HCT116 (cell line): Measurements from ENCODE around the gene HIRIP3. TPM values are rescaled to one million over a fixed set of nuclear protein-coding genes. Genes with fewer than 3 reads are reported as not detected.

Experiments used
- ATAC-seq: fragments of 200-7000 bp; cut with Tn5 transposase; 2 replicates; pipeline ENCODE4 v1.9.1; 2020; ENCODE audit warnings: mild to moderate bottlenecking, moderate library complexity
- BruUV-seq: library from RNA; stranded (reverse); fragments of 400-500 nt; replicated peaks from 2 replicates; lab custom pipeline; 2021; lab: Mats Ljungman, UMichigan
- CTCF ChIA-PET: fragments of 300-600 bp; sonication (Branson Sonifier 250); formaldehyde crosslinking; loops from one replicate; lab custom pipeline; 2021; ENCODE audit warnings: antibody characterized with exemption; lab: Charles Lee
- POLR2A ChIA-PET: fragments of 300-600, 350-600 bp; sonication (Branson Sonifier 250); formaldehyde crosslinking; loops from one replicate; lab custom pipeline; 2021; ENCODE audit warnings: antibody characterized with exemption; lab: Charles Lee
- RAD21 ChIA-PET, 2 experiments: fragments of 300-600 bp; sonication (Branson Sonifier 250); formaldehyde crosslinking; loops; one replicate each; lab custom pipeline; 2023; ENCODE audit warnings: low total read pairs in 2 of 2; ENCODE audit not compliant: uncharacterized antibody in 2 of 2, unreplicated experiment in 2 of 2, low non-redundant PET in 1 of 2; lab: Charles Lee
- DNase-seq: peaks from one replicate; pipeline ENCODE4 v3.0.0-alpha.2; 2010; ENCODE audit warnings: low read depth, low spot score
- H2AFZ ChIP-seq: fragments of 200-600 bp; shearing (Covaris generic), sonication (generic); 2 replicates; pipeline ENCODE4 v1.6.1; 2017; ENCODE audit warnings: low read depth, mixed run types, mixed read lengths, antibody characterized with exemption, low read length; ENCODE audit not compliant: poor library complexity, severe bottlenecking
- H3K27ac ChIP-seq: 2 replicates; pipeline ENCODE4 v1.5.1; 2012; ENCODE audit warnings: low read depth, low read length
- H3K27me3 ChIP-seq: fragments of 200-600 bp; sonication (generic); 2 replicates; pipeline ENCODE4 v1.6.1; 2016; ENCODE audit warnings: mixed run types, low read length, mixed read lengths; ENCODE audit not compliant: insufficient read depth
- H3K36me3 ChIP-seq, 2 experiments: fragments of 200-500 bp in 1 of 2; fragments of 200-600 bp in 1 of 2; sonication (Bioruptor generic) in 1 of 2; sonication (generic) in 1 of 2; 2 replicates each; pipeline versions ENCODE4 v1.5.1 to v1.6.1; 2014 to 2016; ENCODE audit warnings: low read length in 2 of 2, inconsistent platforms in 1 of 2, mixed read lengths in 1 of 2, mixed run types in 1 of 2; ENCODE audit not compliant: insufficient read depth in 2 of 2, control insufficient read depth in 1 of 2
- H3K4me1 ChIP-seq, 2 experiments: fragments of 200-600 bp in 1 of 2; sonication (generic) in 1 of 2; 2 replicates each; pipeline versions ENCODE4 v1.5.1 to v1.6.1; 2012 to 2017; ENCODE audit warnings: low read length in 2 of 2, inconsistent platforms in 1 of 2, mild to moderate bottlenecking in 1 of 2, mixed read lengths in 1 of 2, mixed run types in 1 of 2, moderate library complexity in 1 of 2; ENCODE audit not compliant: insufficient read depth in 2 of 2, control insufficient read depth in 1 of 2
- H3K4me2 ChIP-seq: fragments of 200-600 bp; sonication (generic); 2 replicates; pipeline ENCODE4 v1.6.1; 2017; ENCODE audit warnings: mixed run types, low read length, mixed read lengths
- H3K4me3 ChIP-seq, 2 experiments: fragments of 200-600 bp in 1 of 2; sonication (generic) in 1 of 2; replicated peaks in 1 of 2; 2 replicates each; pipeline ENCODE4 v1.5.1; 2011 to 2016; ENCODE audit warnings: low read length in 2 of 2, control low read depth in 1 of 2, low read depth in 1 of 2, mild to moderate bottlenecking in 1 of 2, mixed read lengths in 1 of 2, mixed run types in 1 of 2
- H3K79me2 ChIP-seq: fragments of 200-600 bp; sonication (generic); 2 replicates; pipeline ENCODE4 v1.6.1; 2017; ENCODE audit warnings: mild to moderate bottlenecking, mixed run types, low read length, moderate library complexity, mixed read lengths; ENCODE audit not compliant: insufficient read depth
- H3K9ac ChIP-seq: fragments of 200-600 bp; sonication (generic); 2 replicates; pipeline ENCODE4 v1.6.1; 2016; ENCODE audit warnings: low read length, mixed read lengths
- H3K9me2 ChIP-seq: fragments of 200-600 bp; sonication (generic), shearing (Covaris generic); 2 replicates; pipeline ENCODE4 v1.6.1; 2017; ENCODE audit warnings: mixed run types, mild to moderate bottlenecking, moderate library complexity; ENCODE audit not compliant: insufficient read depth
- H3K9me3 ChIP-seq, 2 experiments: fragments of 200-500 bp in 1 of 2; fragments of 200-600 bp in 1 of 2; sonication (Bioruptor generic) in 1 of 2; sonication (generic) in 1 of 2; 2 replicates each; pipeline ENCODE4 v1.6.1; 2014 to 2017; ENCODE audit warnings: low read length in 2 of 2, mixed read lengths in 2 of 2, inconsistent platforms in 1 of 2, low read depth in 1 of 2, mild to moderate bottlenecking in 1 of 2, mixed run types in 1 of 2, moderate library complexity in 1 of 2; ENCODE audit not compliant: control insufficient read depth in 1 of 2, insufficient read depth in 1 of 2
- H4K20me1 ChIP-seq: fragments of 200-600 bp; sonication (generic), shearing (Covaris generic); 2 replicates; pipeline ENCODE4 v1.6.1; 2017; ENCODE audit warnings: mixed run types, mild to moderate bottlenecking, moderate library complexity; ENCODE audit not compliant: insufficient read depth
- ATF3 ChIP-seq: IDR thresholded peaks from 2 replicates; pipeline ENCODE4 v1.6.1; 2012
- CBX3 ChIP-seq: IDR thresholded peaks from 2 replicates; pipeline ENCODE4 v1.6.1; 2012; ENCODE audit warnings: low read depth
- CEBPB ChIP-seq: IDR thresholded peaks from 2 replicates; pipeline ENCODE4 v1.6.1; 2012; ENCODE audit warnings: low read depth
- EGR1 ChIP-seq: IDR thresholded peaks from 2 replicates; pipeline ENCODE4 v1.6.1; 2012; ENCODE audit warnings: low read depth
- ELF1 ChIP-seq: IDR thresholded peaks from 2 replicates; pipeline ENCODE4 v1.6.1; 2012; ENCODE audit warnings: low read depth, borderline replicate concordance
- EZH2 ChIP-seq: fragments of 200-600 bp; sonication (generic); IDR thresholded peaks from 2 replicates; pipeline ENCODE4 v1.6.1; 2017; ENCODE audit warnings: antibody characterized with exemption, mixed run types
- FOSL1 ChIP-seq: IDR thresholded peaks from 2 replicates; pipeline ENCODE4 v1.6.1; 2012; ENCODE audit warnings: low read depth
- JUND ChIP-seq: IDR thresholded peaks from 2 replicates; pipeline ENCODE4 v1.6.1; 2012
- MAX ChIP-seq: IDR thresholded peaks from 2 replicates; pipeline ENCODE4 v1.6.1; 2012
- POLR2A ChIP-seq: IDR thresholded peaks from 2 replicates; pipeline ENCODE4 v1.7.0; 2011; ENCODE audit warnings: borderline replicate concordance; ENCODE audit not compliant: insufficient read depth, insufficient read length; ENCODE audit errors: extremely low read depth
- POLR2AphosphoS5 ChIP-seq: IDR thresholded peaks from 2 replicates; pipeline ENCODE4 v1.6.1; 2011; ENCODE audit warnings: mild to moderate bottlenecking, low read depth, low read length, moderate library complexity
- RAD21 ChIP-seq: IDR thresholded peaks from 2 replicates; pipeline ENCODE4 v1.6.1; 2012; ENCODE audit warnings: low read depth, mild to moderate bottlenecking
- SRF ChIP-seq: IDR thresholded peaks from 2 replicates; pipeline ENCODE4 v1.6.1; 2012; ENCODE audit warnings: low read depth
- TCF7L2 ChIP-seq: IDR thresholded peaks from 2 replicates; pipeline ENCODE4 v1.7.0; 2011; ENCODE audit warnings: borderline replicate concordance, inconsistent platforms; ENCODE audit not compliant: insufficient read depth, insufficient read length; ENCODE audit errors: extremely low read depth
- YY1 ChIP-seq: IDR thresholded peaks from 2 replicates; pipeline ENCODE4 v1.6.1; 2011; ENCODE audit warnings: low read length, low read depth, moderate library complexity, mild to moderate bottlenecking; ENCODE audit not compliant: insufficient replicate concordance; ENCODE audit errors: extremely low read depth
- ZBTB33 ChIP-seq: IDR thresholded peaks from 2 replicates; pipeline ENCODE4 v1.6.1; 2011; ENCODE audit warnings: mild to moderate bottlenecking, low read length, moderate library complexity; ENCODE audit not compliant: insufficient replicate concordance; ENCODE audit errors: extremely low read depth
- ZFX ChIP-seq: fragments of 450-650 bp; IDR thresholded peaks from 2 replicates; pipeline ENCODE4 v1.6.1; 2017
- ZNF274 ChIP-seq: fragments of 200-500 bp; sonication (Bioruptor generic); IDR thresholded peaks from 2 replicates; pipeline ENCODE4 v1.6.1; 2014; ENCODE audit warnings: mild to moderate bottlenecking, low read depth, low read length, inconsistent platforms
- intact Hi-C: fragments of 100-400 bp; cut with micrococcal nuclease; formaldehyde crosslinking; loops from 2 replicates; pipeline ENCODE4 v1.10.0; 2022
- total RNA-seq: library from RNA; stranded (reverse); gene quantifications from one replicate; pipeline ENCODE4 v1.2.1, GENCODE V29; 2021; ENCODE audit not compliant: unreplicated experiment
- TF ChIP-seq, protein P1 (sequence below): IDR thresholded peaks from 2 replicates; pipeline ENCODE4 v1.6.1; 2012; ENCODE audit warnings: low read depth
- TF ChIP-seq, protein P2 (sequence below), 3 experiments: fragments of 200-600 bp in 1 of 3; sonication (generic) in 1 of 3; IDR thresholded peaks in 2 of 3; conservative IDR thresholded peaks in 1 of 3; 2 replicates each; pipeline ENCODE4 v1.5.1; 2012 to 2017; ENCODE audit warnings: low read depth in 2 of 3, low read length in 2 of 3, antibody characterized with exemption in 1 of 3, borderline replicate concordance in 1 of 3, control low read depth in 1 of 3, mild to moderate bottlenecking in 1 of 3, mixed read lengths in 1 of 3, mixed run types in 1 of 3, moderate library complexity in 1 of 3; ENCODE audit not compliant: insufficient read depth in 1 of 3

HIRIP3 gene
- total RNA-seq, 1 experiment from 2014 or later: 21.8 TPM

DNA sequence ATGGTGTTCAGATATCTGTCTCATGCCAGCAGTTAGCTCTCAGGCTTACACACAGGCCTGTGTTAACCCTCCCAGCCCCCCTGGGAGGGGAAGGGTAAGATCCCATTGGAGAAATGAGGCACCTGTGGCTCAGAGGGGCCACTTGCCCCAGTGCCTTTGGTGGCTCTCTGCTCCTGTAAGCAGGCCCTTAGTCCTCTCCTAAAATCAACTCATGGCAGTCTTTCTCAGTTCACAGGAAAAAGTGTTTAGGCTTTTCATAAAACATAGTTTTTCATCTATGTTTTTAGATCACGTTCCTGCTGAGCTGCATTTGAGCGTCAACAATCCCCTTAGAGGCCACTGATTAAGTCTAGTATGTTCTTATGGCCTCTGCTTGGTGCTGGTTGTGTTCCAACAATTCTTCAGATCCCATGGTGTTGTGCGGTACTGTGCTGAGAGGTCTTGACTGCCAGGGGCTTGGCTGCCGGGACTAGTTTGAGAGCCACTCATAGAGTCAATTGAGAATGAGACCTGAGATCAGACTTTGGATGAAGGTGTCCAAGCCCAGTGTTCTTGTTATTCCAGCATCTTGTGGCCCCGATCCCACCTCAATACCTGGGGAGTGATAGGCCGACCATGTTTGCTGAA lies 11.2 kb downstream of the HIRIP3 start:
- Histone ChIP-seq H3K27me3 (no peaks in the 10 kb centered on the region), H3K9me3 (no peaks in the 10 kb centered on the region), H2AFZ (no peak overlapping the region), H3K36me3 (peaks cover 60 to 69% of the 10 kb centered on the region in 2 experiments), H4K20me1 (no peaks in the 10 kb centered on the region), H3K9me2 (no peaks in the 10 kb centered on the region), H3K27ac (no peak overlapping the region), H3K79me2 (peaks cover 14% of the 10 kb centered on the region; the same call in 1 of the 2 replicates), H3K4me1 (no peaks in the 10 kb centered on the region), H3K9ac (no peak overlapping the region), H3K4me3 (no peak overlapping the region), H3K4me2 (no peak overlapping the region)
- intact Hi-C loops: no loop called here
- TF ChIP-seq CBX3 (no peak), JUND (no peak), YY1 (no peak), ZNF274 (no peak), RAD21 (no peak), POLR2AphosphoS5 (no peak), EZH2 (no peak), ELF1 (no peak), FOSL1 (no peak), TCF7L2 (no peak), ZBTB33 (no peak), POLR2A (no peak), ATF3 (no peak), ZFX (no peak), SRF (no peak), CEBPB (no peak), EGR1 (no peak), MAX (no peak)
- TF ChIP-seq, protein P1, sequence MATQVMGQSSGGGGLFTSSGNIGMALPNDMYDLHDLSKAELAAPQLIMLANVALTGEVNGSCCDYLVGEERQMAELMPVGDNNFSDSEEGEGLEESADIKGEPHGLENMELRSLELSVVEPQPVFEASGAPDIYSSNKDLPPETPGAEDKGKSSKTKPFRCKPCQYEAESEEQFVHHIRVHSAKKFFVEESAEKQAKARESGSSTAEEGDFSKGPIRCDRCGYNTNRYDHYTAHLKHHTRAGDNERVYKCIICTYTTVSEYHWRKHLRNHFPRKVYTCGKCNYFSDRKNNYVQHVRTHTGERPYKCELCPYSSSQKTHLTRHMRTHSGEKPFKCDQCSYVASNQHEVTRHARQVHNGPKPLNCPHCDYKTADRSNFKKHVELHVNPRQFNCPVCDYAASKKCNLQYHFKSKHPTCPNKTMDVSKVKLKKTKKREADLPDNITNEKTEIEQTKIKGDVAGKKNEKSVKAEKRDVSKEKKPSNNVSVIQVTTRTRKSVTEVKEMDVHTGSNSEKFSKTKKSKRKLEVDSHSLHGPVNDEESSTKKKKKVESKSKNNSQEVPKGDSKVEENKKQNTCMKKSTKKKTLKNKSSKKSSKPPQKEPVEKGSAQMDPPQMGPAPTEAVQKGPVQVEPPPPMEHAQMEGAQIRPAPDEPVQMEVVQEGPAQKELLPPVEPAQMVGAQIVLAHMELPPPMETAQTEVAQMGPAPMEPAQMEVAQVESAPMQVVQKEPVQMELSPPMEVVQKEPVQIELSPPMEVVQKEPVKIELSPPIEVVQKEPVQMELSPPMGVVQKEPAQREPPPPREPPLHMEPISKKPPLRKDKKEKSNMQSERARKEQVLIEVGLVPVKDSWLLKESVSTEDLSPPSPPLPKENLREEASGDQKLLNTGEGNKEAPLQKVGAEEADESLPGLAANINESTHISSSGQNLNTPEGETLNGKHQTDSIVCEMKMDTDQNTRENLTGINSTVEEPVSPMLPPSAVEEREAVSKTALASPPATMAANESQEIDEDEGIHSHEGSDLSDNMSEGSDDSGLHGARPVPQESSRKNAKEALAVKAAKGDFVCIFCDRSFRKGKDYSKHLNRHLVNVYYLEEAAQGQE: no peak
- TF ChIP-seq, protein P2, sequence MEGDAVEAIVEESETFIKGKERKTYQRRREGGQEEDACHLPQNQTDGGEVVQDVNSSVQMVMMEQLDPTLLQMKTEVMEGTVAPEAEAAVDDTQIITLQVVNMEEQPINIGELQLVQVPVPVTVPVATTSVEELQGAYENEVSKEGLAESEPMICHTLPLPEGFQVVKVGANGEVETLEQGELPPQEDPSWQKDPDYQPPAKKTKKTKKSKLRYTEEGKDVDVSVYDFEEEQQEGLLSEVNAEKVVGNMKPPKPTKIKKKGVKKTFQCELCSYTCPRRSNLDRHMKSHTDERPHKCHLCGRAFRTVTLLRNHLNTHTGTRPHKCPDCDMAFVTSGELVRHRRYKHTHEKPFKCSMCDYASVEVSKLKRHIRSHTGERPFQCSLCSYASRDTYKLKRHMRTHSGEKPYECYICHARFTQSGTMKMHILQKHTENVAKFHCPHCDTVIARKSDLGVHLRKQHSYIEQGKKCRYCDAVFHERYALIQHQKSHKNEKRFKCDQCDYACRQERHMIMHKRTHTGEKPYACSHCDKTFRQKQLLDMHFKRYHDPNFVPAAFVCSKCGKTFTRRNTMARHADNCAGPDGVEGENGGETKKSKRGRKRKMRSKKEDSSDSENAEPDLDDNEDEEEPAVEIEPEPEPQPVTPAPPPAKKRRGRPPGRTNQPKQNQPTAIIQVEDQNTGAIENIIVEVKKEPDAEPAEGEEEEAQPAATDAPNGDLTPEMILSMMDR (IDR thresholded peaks at IDR 0.05 in 2 of 3, conservative IDR thresholded peaks at IDR 0.05 in 1 of 3; ENCODE audit: borderline replicate concordance in 1 of 3, insufficient read depth in 1 of 3, low read depth in 2 of 3, low read length in 2 of 3): no peak
- POLR2A ChIA-PET: no interaction called here
- RAD21 ChIA-PET: no interaction called here
- BruUV-seq: no TSS peak
- CTCF ChIA-PET: no interaction called here
- no peak for DNase-seq
- no peak for ATAC-seq
